ENCODE results near the gene SEH1L.

The SEH1L gene

DNA sequence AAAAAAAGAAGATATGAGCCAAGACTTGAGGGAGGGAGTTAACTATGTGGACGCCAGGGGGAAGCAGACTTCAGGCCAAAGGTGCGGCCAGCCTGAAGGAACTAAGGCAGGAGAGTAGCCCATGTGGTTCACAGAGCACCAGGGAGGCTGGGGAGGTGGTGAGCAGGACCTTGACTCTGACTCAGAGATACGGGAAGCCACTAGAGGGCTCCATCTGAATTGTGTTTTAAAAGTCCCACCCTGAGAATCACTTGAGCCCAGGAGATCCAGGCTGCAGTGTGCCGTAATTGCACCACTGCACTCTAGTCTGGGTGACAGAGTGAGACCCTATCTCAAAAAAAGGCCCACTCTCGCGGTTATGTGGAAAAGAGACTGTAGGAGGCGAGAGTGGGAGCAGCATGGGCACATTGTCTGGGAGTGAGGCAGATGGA, 55.7 kb downstream of the SEH1L start:
- DNase-seq (ENCODE audit: low read depth): peak; percentile 88
- peak; percentile 48 for TF ChIP-seq CTCF (conservative IDR thresholded peaks at IDR 0.05; ENCODE audit: control insufficient read depth, insufficient read depth, low read depth, low read length)
- no peak overlapping the region for H3K4me3 ChIP-seq (ENCODE audit: control insufficient read depth, low read depth, low read length)

DNA sequence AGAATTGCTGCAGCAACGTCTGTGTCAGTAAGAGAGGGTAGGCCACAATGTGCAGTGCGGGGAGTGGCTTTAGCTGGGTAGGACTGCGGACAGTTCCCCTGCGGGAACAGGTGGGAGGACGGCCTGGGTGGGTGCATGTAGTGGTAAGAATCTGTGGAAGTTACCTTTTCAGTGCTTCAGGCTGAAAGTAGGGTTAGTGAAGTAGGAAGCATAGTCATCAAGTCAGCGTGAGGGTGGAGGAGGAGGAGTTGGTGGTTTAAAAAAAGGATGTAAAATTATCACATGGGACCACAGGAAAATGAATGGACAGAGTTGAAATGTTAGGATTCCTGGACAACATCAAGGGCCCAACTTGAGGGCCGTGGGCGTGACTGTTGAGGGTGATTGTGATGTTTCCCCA, 56.6 kb downstream of the SEH1L start:
- no peak for TF ChIP-seq CTCF (conservative IDR thresholded peaks at IDR 0.05; ENCODE audit: control insufficient read depth, insufficient read depth, low read depth, low read length)
- no peak for DNase-seq (ENCODE audit: low read depth)
- H3K4me3 ChIP-seq (ENCODE audit: control insufficient read depth, low read depth, low read length): no peak overlapping the region

- no peak for TF ChIP-seq CTCF (conservative IDR thresholded peaks at IDR 0.05; ENCODE audit: control insufficient read depth, insufficient read depth, low read depth, low read length)
- DNase-seq (ENCODE audit: low read depth): no peak
- no peak overlapping the region for H3K4me3 ChIP-seq (ENCODE audit: control insufficient read depth, low read depth, low read length)
Measured at GRCh38 chr18:13005289-13005688, 57.5 kb downstream of the SEH1L start.

GRCh38 chr18:13006531-13007247, 58.9 kb downstream of the SEH1L start:
- no peak for TF ChIP-seq CTCF (conservative IDR thresholded peaks at IDR 0.05; ENCODE audit: control insufficient read depth, insufficient read depth, low read depth, low read length)
- no peak for DNase-seq (ENCODE audit: low read depth)
- no peak overlapping the region for H3K4me3 ChIP-seq (ENCODE audit: control insufficient read depth, low read depth, low read length)

- no peak for TF ChIP-seq CTCF (conservative IDR thresholded peaks at IDR 0.05; ENCODE audit: control insufficient read depth, insufficient read depth, low read depth, low read length)
- no peak for DNase-seq (ENCODE audit: low read depth)
- H3K4me3 ChIP-seq (ENCODE audit: control insufficient read depth, low read depth, low read length): no peak overlapping the region
Measured at GRCh38 chr18:13007248-13007560, 59.4 kb downstream of the SEH1L start.

- no peak for DNase-seq (ENCODE audit: low read depth)
- TF ChIP-seq CTCF (conservative IDR thresholded peaks at IDR 0.05; ENCODE audit: control insufficient read depth, insufficient read depth, low read depth, low read length): no peak
- H3K4me3 ChIP-seq (ENCODE audit: control insufficient read depth, low read depth, low read length): no peak overlapping the region
Measured at GRCh38 chr18:13011719-13012118, 63.9 kb downstream of the SEH1L start.

- no peak for DNase-seq (ENCODE audit: low read depth)
- no peak overlapping the region for H3K4me3 ChIP-seq (ENCODE audit: control insufficient read depth, low read depth, low read length)
- no peak for TF ChIP-seq CTCF (conservative IDR thresholded peaks at IDR 0.05; ENCODE audit: control insufficient read depth, insufficient read depth, low read depth, low read length)
Measured at GRCh38 chr18:13014232-13014631, 66.4 kb downstream of the SEH1L start.
